ENCODE data around the gene MTR. TPM values are rescaled to one million over a fixed set of nuclear protein-coding genes. Genes with fewer than 3 reads are reported as not detected.

Gene MTR
- total RNA-seq, 6 donors from 2014 or later = 21.0 to 44.0 (median 29.3) TPM

DNA sequence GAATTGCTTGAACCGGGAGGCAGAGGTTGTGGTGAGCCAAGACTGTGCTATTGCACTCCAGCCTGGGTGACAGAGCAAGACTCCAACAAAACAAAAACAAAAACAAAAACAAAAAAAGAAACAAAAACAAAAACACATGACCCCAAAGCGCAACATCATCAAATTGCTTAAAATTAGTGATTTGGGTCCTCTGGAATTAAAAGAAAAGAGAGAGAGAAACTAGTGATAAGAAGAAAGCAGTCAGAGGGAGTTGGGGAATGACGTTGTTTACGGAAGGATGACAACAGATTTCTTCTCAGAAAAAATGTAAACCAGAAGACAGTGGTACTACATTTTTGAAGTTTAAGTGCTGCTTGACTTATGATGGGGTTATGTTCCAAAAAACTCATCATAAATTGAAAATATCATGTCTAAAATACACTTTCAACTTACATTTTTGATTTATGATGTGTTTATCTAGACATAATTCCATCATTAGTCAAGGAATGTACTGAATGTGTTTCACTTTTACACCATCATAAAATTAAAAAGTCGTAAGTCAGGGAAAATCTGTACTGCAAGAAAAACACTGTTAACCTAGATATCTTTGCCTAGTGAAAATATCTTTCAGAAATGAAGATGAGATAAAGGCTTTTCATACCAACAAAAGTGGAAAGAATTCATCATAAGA is 121.2 kb downstream of the MTR start:
- Histone ChIP-seq H3K4me1 (no peaks in the 10 kb centered on the region), H3K27ac (no peak overlapping the region), H3K9me3 (peaks cover 5 to 17% (median 6%) of the 10 kb centered on the region in 4 donors), H3K27me3 (no peaks in the 10 kb centered on the region), H3K36me3 (no peaks in the 10 kb centered on the region), H3K4me3 (no peak overlapping the region)
- DNase-seq (no peak), ATAC-seq (ENCODE audit: low FRiP score in 2 of 2) (no peak)
- 89 to 90% methylated on average over 5 of the region's 5 CpGs for WGBS, 2 donors
- TF ChIP-seq, protein P1, sequence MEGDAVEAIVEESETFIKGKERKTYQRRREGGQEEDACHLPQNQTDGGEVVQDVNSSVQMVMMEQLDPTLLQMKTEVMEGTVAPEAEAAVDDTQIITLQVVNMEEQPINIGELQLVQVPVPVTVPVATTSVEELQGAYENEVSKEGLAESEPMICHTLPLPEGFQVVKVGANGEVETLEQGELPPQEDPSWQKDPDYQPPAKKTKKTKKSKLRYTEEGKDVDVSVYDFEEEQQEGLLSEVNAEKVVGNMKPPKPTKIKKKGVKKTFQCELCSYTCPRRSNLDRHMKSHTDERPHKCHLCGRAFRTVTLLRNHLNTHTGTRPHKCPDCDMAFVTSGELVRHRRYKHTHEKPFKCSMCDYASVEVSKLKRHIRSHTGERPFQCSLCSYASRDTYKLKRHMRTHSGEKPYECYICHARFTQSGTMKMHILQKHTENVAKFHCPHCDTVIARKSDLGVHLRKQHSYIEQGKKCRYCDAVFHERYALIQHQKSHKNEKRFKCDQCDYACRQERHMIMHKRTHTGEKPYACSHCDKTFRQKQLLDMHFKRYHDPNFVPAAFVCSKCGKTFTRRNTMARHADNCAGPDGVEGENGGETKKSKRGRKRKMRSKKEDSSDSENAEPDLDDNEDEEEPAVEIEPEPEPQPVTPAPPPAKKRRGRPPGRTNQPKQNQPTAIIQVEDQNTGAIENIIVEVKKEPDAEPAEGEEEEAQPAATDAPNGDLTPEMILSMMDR (IDR thresholded peaks at IDR 0.05) = no peak
- TF ChIP-seq EP300 (IDR thresholded peaks at IDR 0.05) (no peak), POLR2AphosphoS5 (IDR thresholded peaks at IDR 0.05) (no peak), POLR2A (IDR thresholded peaks at IDR 0.05) (no peak)

DNA sequence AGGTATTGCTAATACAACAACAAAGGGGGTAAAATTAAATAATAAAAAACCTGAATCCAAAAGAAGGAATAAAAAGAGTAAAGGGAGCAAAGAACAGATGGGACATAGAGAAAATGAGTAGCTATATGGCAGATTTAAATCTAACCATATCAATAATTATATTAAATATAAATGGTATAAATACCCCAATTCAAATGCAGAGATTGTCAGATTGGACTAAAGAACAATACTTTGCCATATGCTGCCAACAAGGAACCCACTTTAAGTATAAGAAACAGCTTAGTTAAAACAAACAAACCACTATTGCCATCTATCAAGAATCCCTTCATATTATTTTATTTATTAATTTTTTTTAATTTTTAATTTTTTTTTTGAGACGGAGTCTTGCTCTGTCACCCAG is 122.4 kb downstream of the MTR start:
- TF ChIP-seq, protein P1 (IDR thresholded peaks at IDR 0.05) = no peak
- TF ChIP-seq POLR2AphosphoS5 (IDR thresholded peaks at IDR 0.05) (no peak), POLR2A (IDR thresholded peaks at IDR 0.05) (no peak), EP300 (IDR thresholded peaks at IDR 0.05) (no peak)

DNA sequence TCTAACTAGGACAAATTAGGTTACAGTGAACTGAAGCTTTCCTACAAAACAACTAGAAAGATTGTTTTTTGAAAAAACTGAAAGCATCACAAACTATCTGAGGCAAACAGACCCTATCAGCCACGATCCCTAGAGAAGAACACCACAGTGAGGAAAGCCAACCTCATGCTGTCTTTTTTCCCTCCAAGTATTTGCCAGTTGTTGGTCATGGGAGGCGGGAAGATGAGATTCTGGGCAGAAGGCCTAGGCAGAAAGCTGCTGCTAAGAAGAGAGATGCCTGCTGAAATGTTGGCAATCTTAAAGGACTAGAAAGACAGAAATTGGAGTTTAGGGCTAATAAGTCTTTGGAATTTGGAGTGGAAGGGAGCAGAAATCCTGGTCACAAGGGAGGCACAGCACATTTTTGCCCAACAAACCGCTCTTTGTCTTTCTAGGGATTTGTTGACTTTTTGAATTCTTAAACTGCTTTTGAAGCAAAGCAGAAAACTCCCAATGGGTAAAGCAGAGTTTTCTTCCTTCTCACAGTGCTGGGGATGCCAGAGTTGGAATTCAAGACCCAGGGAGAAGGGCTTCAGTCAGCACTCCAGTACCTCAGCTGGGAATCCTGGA is 125.3 kb downstream of the MTR start:
- ATAC-seq (ENCODE audit: low FRiP score in 2 of 2) (no peak), DNase-seq (no peak)
- no peak overlapping the region for H3K4me3 ChIP-seq
- 67 to 83% methylated on average over 3 of the region's 3 CpGs for WGBS, 2 donors
- H3K9me3 ChIP-seq = peaks cover 5 to 17% (median 6%) of the 10 kb centered on the region in 4 donors
- no peak overlapping the region for H3K27ac ChIP-seq
- H3K27me3 ChIP-seq = no peaks in the 10 kb centered on the region
- H3K4me1 ChIP-seq = no peaks in the 10 kb centered on the region
- TF ChIP-seq POLR2AphosphoS5 (IDR thresholded peaks at IDR 0.05) (no peak), EP300 (IDR thresholded peaks at IDR 0.05) (no peak), POLR2A (IDR thresholded peaks at IDR 0.05) (no peak)
- TF ChIP-seq, protein P1 (IDR thresholded peaks at IDR 0.05) = no peak
- H3K36me3 ChIP-seq = no peaks in the 10 kb centered on the region

More for the DNA sequence above, 122.4 kb downstream of the MTR start:
- no peaks in the 10 kb centered on the region for H3K4me1 ChIP-seq
- no peak overlapping the region for H3K4me3 ChIP-seq
- no peak overlapping the region for H3K27ac ChIP-seq
- DNase-seq (no peak), ATAC-seq (ENCODE audit: low FRiP score in 2 of 2) (no peak)
- 95 to 100% methylated on average over 1 of the region's 1 CpG for WGBS, 2 donors
- peaks cover 5 to 17% (median 6%) of the 10 kb centered on the region in 4 donors for H3K9me3 ChIP-seq
- H3K27me3 ChIP-seq = no peaks in the 10 kb centered on the region
- no peaks in the 10 kb centered on the region for H3K36me3 ChIP-seq

DNA sequence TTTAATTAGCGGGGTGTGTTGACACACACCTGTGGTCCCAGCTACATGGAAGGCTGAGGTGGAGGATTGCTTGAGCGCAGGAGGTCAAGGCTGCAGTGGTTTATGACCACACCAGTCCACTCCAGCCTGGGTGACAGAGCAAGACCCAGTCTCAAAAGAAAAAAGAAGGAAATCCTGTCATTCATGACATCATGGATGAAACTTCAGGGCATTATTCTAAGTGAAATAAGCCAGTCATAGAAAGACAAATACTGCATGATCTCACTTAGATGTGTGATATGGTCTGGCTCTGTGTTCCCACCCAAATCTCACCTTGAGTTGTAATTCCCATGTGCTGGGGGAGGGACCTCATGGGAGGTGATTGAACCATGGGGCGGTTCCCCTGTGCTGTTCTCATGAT is 126.5 kb downstream of the MTR start:
- no peak for DNase-seq
- TF ChIP-seq POLR2AphosphoS5 (IDR thresholded peaks at IDR 0.05) = no peak
- TF ChIP-seq EP300 (IDR thresholded peaks at IDR 0.05) = no peak
- no peak for TF ChIP-seq POLR2A (IDR thresholded peaks at IDR 0.05)
- TF ChIP-seq, protein P1 (IDR thresholded peaks at IDR 0.05) = no peak
- Histone ChIP-seq H3K36me3 (no peaks in the 10 kb centered on the region), H3K9me3 (peaks cover 5 to 17% (median 6%) of the 10 kb centered on the region in 4 donors), H3K27me3 (no peaks in the 10 kb centered on the region), H3K4me3 (no peak overlapping the region), H3K27ac (no peak overlapping the region), H3K4me1 (no peaks in the 10 kb centered on the region)
- WGBS, 2 donors = 92 to 97% methylated on average over 3 of the region's 3 CpGs
- ATAC-seq (ENCODE audit: low FRiP score in 2 of 2) = no peak
